Pancreas (tissue), 10 donors: Measurements from ENCODE around the gene DCAF4. TPM values are rescaled to one million over a fixed set of nuclear protein-coding genes. Genes with fewer than 3 reads are reported as not detected.

ENCODE experiments used
- ATAC-seq, 4 donors: fragments of 200-7000 bp; cut with Tn5 transposase; one replicate each; pipeline versions ENCODE4 v1.8.0 to v1.9.1; 2020; ENCODE audit warnings: mild to moderate bottlenecking in 4 of 4, moderate library complexity in 4 of 4
- DNase-seq, 6 donors: peaks; one replicate each; pipeline ENCODE4 v3.0.0-alpha.2; 2020
- FAIRE-seq: peaks from 2 replicates; lab custom pipeline; 2012; peaks lifted over from hg19 to GRCh38; lab: Jason Lieb, UNC
- H3K27ac ChIP-seq, 4 donors: fragments of 200-600 bp; sonication (generic); 1 replicate in 3 of 4; 2 replicates in 1 of 4; pipeline versions ENCODE4 v1.5.0 to v1.8.0; 2020
- H3K27me3 ChIP-seq, 4 donors: fragments of 200-600 bp; one replicate each; pipeline ENCODE4 v1.8.0; 2021
- H3K36me3 ChIP-seq, 3 donors: fragments of 200-600 bp; sonication (generic) in 1 of 3; one replicate each; pipeline versions ENCODE4 v1.5.0 to v1.8.0; 2020 to 2021
- H3K4me1 ChIP-seq, 3 donors: fragments of 200-600 bp; one replicate each; pipeline ENCODE4 v1.8.0; 2021
- H3K4me3 ChIP-seq, 4 donors: fragments of 200-600 bp; sonication (generic) in 2 of 4; one replicate each; pipeline versions ENCODE4 v1.5.0 to v1.8.0; 2020 to 2021
- H3K9me3 ChIP-seq, 4 donors: fragments of 200-600 bp; one replicate each; pipeline ENCODE4 v1.8.0; 2021
- WGBS, 2 donors: extraction: QIAGEN DNeasy Blood & Tissue Kit; methylation state at CpG; one replicate each; pipeline ENCODE4 v1.1.7; 2013; 5-methylcytosine and 5-hydroxymethylcytosine counted together
- intact Hi-C, 3 donors: fragments of 100-400 bp; cut with DNase I; formaldehyde crosslinking; loops; one replicate each; pipeline versions ENCODE4 v1.11.1 to v1.14.2; 2022
- polyA plus RNA-seq, 2 donors: library from polyadenylated mRNA; stranded (reverse); fragments of 200-250 nt; gene quantifications; one replicate each; pipeline ENCODE4 v1.2.3, GENCODE V29; 2013
- total RNA-seq, 6 donors: library from RNA; stranded (reverse); fragmentation: NEBNext Ultra II Directional in 4 of 6; extraction: Animal tissue kit (Norgen Biotek cat#: 25700) in 4 of 6; gene quantifications; one replicate each; pipeline versions ENCODE4 v1.2.1 to v1.2.4, GENCODE V29; 2021 to 2023
- TF ChIP-seq, protein P1 (sequence below), 4 donors: fragments of 200-600 bp; sonication (generic) in 3 of 4; IDR thresholded peaks; one replicate each; pipeline versions ENCODE4 v1.5.0 to v1.8.0; 2021; ENCODE audit warnings: antibody characterized with exemption in 4 of 4
- donor health status: healthy with polysubstance abuse.
- donor health status: DM: no; HTN: no; CAD: no; lungs with moderate emphysema.
- donor health status: DM: no; HTN: no; CAD: no.
- donor health status: control.
- donor health status: control.
- donor health status: Bipolar disorder and iron deficiency.
- donor health status: DM: yes; HTN: yes; CAD: no.
- donor health status: DM: no; HTN: no; CAD: no.
- donor health status: DM: no; HTN: no; CAD: no.
- donor health status: DM: yes; HTN: yes; CAD: no.

DCAF4 gene
- total and polyA plus RNA-seq, 8 donors: 7.8 to 14.5 (median 11.2) TPM

DNA sequence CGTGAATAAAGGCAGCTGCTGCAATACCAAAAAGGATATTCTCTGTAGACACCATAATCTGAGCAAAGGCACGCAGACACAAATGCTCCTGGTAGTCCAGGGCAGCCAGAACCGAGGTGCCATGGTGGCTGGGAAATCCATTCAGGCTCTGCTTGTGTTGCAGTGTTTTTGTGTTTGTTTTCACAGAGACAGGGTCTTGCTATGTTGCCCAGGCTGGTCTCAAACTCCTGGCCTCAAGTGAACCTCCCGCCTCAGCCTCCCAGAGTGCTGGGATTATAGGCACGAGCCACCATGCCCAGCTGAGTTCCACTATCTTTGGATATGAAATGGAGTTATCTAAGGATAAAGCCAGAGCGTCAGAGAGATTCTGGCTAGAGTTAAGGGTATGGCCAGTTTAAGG is 39.8 kb downstream of the DCAF4 start:
- peaks cover 0 to 13% (median 0%) of the 10 kb centered on the region in 3 donors for H3K36me3 ChIP-seq
- ATAC-seq (no peak), FAIRE-seq (no peak), DNase-seq (no peak)
- no peak overlapping the region for H3K27ac ChIP-seq
- H3K4me1 ChIP-seq: no peaks in the 10 kb centered on the region
- 78% methylated on average over 6 of the region's 6 CpGs for WGBS, 2 donors
- TF ChIP-seq, protein P1, sequence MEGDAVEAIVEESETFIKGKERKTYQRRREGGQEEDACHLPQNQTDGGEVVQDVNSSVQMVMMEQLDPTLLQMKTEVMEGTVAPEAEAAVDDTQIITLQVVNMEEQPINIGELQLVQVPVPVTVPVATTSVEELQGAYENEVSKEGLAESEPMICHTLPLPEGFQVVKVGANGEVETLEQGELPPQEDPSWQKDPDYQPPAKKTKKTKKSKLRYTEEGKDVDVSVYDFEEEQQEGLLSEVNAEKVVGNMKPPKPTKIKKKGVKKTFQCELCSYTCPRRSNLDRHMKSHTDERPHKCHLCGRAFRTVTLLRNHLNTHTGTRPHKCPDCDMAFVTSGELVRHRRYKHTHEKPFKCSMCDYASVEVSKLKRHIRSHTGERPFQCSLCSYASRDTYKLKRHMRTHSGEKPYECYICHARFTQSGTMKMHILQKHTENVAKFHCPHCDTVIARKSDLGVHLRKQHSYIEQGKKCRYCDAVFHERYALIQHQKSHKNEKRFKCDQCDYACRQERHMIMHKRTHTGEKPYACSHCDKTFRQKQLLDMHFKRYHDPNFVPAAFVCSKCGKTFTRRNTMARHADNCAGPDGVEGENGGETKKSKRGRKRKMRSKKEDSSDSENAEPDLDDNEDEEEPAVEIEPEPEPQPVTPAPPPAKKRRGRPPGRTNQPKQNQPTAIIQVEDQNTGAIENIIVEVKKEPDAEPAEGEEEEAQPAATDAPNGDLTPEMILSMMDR (IDR thresholded peaks at IDR 0.05): no peak
- H3K9me3 ChIP-seq: no peaks in the 10 kb centered on the region
- H3K4me3 ChIP-seq: no peak overlapping the region
- no peaks in the 10 kb centered on the region for H3K27me3 ChIP-seq
- intact Hi-C loops: no loop called here

DNA sequence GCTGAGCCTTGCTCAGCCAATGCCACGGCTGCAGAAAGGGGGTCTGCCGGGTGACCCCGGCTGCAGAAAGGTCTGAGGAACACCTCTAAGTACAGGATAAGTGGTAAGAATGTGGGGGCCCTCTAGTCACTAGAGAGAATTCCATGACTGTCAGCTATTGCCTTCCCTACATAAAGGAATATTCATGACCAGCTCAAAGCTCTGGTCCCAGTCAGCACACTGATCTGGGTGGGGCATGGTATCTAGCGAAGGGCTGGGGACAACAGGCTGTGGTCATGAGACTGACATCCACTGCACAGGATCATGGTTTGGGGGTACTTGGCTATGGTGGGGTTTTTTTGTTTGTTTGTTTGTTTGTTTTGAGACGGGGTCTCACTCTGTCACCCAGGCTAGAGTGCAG is 42.1 kb downstream of the DCAF4 start:
- no peaks in the 10 kb centered on the region for H3K4me1 ChIP-seq
- 92 to 95% methylated on average over 5 of the region's 5 CpGs for WGBS, 2 donors
- DNase-seq (no peak), FAIRE-seq (no peak), ATAC-seq (no peak)
- no peak overlapping the region for H3K27ac ChIP-seq
- no peak overlapping the region for H3K4me3 ChIP-seq
- no peaks in the 10 kb centered on the region for H3K27me3 ChIP-seq
- TF ChIP-seq, protein P1 (IDR thresholded peaks at IDR 0.05): no peak
- peaks cover 0 to 21% (median 0%) of the 10 kb centered on the region in 3 donors for H3K36me3 ChIP-seq
- intact Hi-C loops: no loop called here
- H3K9me3 ChIP-seq: no peaks in the 10 kb centered on the region

DNA sequence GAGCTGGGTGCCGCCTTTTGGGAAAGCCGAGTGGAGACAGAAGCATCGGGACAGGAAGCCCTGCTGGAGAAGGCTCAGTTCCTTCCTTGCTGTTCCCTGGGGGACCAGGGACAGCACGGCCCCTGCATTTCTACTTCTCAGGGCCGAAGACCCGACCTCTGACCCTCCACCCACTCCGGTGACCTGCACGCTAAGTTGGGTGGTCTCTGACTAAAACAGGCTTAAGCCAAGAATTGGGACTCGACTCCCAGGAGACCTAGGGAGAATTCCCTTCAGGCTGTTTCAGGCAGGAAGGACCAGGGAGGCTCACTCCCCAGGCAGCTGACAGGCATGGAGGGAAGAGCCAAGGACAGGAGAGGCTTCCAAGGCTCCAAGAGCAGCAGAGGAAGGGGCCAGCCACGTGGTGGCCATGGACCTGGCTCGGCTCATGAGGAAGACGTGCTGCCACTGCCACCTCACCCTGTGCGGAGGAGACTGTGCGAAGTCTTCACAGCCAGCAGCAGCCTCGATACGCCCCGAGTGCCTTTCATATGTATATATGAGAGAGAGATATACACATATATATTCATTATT is 43.9 kb downstream of the DCAF4 start:
- Histone ChIP-seq H3K9me3 (no peaks in the 10 kb centered on the region), H3K27me3 (no peaks in the 10 kb centered on the region), H3K36me3 (peaks cover 5 to 40% (median 12%) of the 10 kb centered on the region in 3 donors), H3K4me3 (no peak overlapping the region), H3K27ac (no peak overlapping the region), H3K4me1 (no peaks in the 10 kb centered on the region)
- TF ChIP-seq, protein P1 (IDR thresholded peaks at IDR 0.05): no peak
- no peak for DNase-seq
- intact Hi-C loops: no loop called here
- no peak for FAIRE-seq
- 91 to 94% methylated on average over 17 of the region's 17 CpGs for WGBS, 2 donors
- no peak for ATAC-seq

DNA sequence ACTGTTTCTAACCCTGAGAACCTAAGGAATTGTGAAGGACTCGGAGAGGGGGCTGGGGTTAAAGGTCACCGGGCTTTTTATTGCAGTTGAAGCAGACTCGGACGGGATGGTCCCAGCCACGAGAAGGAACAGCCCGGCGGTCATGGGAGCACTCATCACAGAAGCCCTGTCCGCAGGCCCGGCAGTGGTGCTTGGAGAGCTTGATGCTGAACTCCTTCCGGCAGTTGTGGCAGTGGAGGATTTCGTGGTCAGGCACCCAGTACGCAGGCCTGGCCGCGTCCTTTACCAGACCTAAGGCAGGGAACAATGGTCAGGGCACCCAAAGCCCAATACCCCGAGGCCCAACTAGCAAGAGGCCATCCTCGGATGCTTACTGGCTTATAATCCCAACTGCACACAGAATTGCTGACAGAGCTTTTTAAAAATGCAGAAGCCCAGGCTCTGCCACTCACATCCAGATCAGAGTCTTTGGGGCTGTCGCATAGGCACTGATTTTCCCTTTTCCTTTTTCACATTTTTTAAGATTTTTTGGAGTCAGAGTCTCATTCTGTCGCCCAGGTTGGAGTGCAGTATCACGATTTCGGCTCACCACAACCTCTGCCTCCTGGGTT is 44.7 kb downstream of the DCAF4 start:
- H3K27me3 ChIP-seq: no peaks in the 10 kb centered on the region
- no peak overlapping the region for H3K27ac ChIP-seq
- ATAC-seq (no peak), DNase-seq (no peak), FAIRE-seq (no peak)
- H3K4me3 ChIP-seq: no peak overlapping the region
- H3K36me3 ChIP-seq: peaks cover 5 to 44% (median 15%) of the 10 kb centered on the region in 3 donors
- TF ChIP-seq, protein P1 (IDR thresholded peaks at IDR 0.05): no peak
- no peaks in the 10 kb centered on the region for H3K9me3 ChIP-seq
- intact Hi-C loops: no loop called here
- no peaks in the 10 kb centered on the region for H3K4me1 ChIP-seq
- WGBS, 2 donors: 97% methylated on average over 20 of the region's 20 CpGs

DNA sequence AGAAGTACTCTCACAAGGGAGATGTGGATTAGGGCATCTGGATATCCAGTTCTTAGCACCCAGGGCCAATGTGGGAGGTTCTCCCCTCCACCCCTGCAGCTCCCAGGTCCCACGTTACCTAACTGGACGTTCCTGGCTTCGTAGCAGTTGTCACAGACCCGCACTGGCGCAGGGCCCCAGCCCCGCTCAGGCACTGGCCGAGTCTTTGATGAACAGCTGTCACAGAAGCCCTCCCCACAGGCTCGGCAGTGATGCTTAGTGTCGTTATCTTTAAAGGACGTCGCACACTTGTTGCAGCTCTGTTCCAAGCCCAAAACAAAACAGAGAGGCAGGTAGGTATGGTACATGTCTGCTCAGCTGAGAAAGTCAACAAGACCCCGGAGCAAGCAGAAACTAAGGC is 48.4 kb downstream of the DCAF4 start:
- H3K36me3 ChIP-seq: peaks cover 5 to 55% (median 15%) of the 10 kb centered on the region in 3 donors
- DNase-seq: no peak
- no peak for FAIRE-seq
- intact Hi-C loops: no loop called here
- H3K9me3 ChIP-seq: no peaks in the 10 kb centered on the region
- H3K27ac ChIP-seq: no peak overlapping the region
- 91 to 94% methylated on average over 12 of the region's 12 CpGs for WGBS, 2 donors
- no peak for ATAC-seq
- H3K4me1 ChIP-seq: no peaks in the 10 kb centered on the region
- TF ChIP-seq, protein P1 (IDR thresholded peaks at IDR 0.05): no peak
- no peak overlapping the region for H3K4me3 ChIP-seq
- H3K27me3 ChIP-seq: no peaks in the 10 kb centered on the region
